ENCODE results near the gene ZIC2.

ZIC2 gene

DNA sequence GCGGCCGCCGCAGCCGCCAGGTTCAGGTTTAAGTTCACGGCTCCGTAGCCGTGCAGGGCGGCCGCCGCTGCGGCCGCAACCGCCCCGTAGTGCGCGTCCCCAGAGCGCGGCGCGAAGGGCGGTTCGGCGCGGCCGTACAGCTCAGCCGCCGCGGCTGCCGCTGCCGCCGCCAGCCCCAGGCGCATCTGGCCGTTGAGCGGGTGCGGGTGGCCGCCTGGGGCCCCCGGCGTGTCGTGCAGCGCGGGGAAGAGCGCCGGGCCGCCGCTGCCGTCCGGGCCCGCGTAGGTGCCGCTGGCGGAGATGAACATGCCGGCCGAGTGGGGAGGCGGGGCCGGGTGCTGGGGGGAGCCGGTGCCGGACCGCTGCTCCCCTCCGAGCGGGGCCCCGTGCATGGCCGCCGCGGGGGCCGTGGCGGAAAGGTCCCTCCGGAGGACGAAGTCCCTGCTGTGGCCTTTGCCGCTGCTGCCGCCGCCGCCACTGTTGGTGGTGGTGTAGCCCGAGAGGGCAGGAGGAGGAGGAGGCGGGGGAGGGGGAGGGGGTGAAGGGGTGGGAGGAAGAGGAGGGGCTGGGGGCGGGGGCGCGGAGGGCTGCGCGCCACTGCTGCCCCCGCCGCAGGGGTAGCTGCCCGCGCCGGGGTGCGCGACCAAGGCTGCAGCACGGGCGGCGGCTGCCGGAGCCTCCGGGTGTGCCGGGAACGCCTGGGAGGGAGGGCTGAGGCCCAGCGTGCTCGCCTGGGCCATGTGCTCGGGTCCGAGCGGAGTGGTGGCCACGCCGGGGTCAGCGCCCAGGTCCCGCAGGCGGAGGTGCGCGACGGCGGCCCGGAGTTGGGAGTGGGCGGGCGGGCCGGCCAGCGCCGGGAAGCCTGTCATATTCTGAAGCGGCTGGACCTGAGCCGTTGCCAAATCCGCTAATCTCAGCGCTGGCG, 10.7 kb upstream of the ZIC2 start:
- H3K27ac ChIP-seq (ENCODE audit: low read depth, low read length), result peak overlapping the region; percentile 95

DNA sequence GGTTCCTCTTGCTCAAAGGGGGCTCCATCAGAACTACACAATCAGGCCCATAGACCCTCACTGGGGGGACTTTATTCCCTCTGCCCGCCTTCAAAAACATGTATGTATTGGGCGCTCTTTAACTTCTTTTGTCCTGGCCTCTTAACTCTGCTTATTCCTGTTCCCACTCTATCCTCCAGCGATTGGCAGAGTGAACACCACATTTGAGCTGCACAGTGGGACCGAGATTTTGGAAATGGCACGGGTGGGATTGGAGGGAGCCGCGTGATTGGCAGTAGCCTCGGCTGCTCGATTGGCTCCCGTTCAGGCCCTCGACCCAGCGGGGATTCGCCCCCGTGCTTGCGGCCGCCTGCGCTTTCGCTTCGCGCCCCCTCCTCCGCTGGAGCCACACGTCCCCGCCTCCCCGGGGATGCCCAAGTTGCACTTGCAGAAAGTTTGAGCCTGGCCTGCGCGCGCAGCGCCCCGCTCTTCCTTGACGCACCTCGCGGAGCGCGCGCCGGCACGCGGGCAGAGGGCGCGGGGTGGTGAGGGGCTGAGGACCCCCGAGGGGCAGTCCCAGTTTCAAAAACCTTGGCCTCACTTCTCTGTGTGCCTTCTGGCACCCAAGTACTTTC, 9.9 kb upstream of the ZIC2 start, which contains the start of gene ZIC5:
Gene ZIC5 (minus strand): TSS at position 192 of the 614 bp plus-strand sequence. CDS start 164 bp downstream, at position 28.
- H3K27me3 ChIP-seq (ENCODE audit: insufficient read depth, low read length, poor library complexity), result no peaks in the 10 kb centered on the region
- peak within 1 kb of the TSS; percentile 96 for H3K18ac ChIP-seq (ENCODE audit: low read length)
- peak within 1 kb of the TSS; percentile 95 for H3K27ac ChIP-seq (ENCODE audit: low read depth, low read length)
- peak within 1 kb of the TSS; percentile 71 for H3K4me3 ChIP-seq (ENCODE audit: low read length)
- H2BK15ac ChIP-seq (replicated peaks; ENCODE audit: low read depth), result no peak within 1 kb of the TSS
- H2BK120ac ChIP-seq (ENCODE audit: low read depth, low read length), result peak within 1 kb of the TSS; percentile 28
- peak; percentile 91 for DNase-seq
- peak within 1 kb of the TSS; percentile 85 for H3K4me2 ChIP-seq (ENCODE audit: low read length)
- no peak within 1 kb of the TSS for H4K5ac ChIP-seq (ENCODE audit: low read length)
- H3K56ac ChIP-seq (ENCODE audit: low read length), result peak within 1 kb of the TSS; percentile 98
- H3K9ac ChIP-seq (ENCODE audit: low read length), result peak within 1 kb of the TSS; percentile 88
- peak within 1 kb of the TSS; percentile 78 for H4K8ac ChIP-seq (ENCODE audit: low read depth, low read length)
- H3K79me2 ChIP-seq (ENCODE audit: control insufficient read depth, insufficient read depth, low read length), result peaks cover 32% of the 10 kb centered on the region
- no CpG with 5 or more reads among the region's 41 CpGs for WGBS (ENCODE audit: extremely low coverage, insufficient coverage, low lambda C conversion rate)
- H2BK5ac ChIP-seq (ENCODE audit: low read length), result peak within 1 kb of the TSS; percentile 87
- H3K4ac ChIP-seq (ENCODE audit: low read depth, low read length), result peak within 1 kb of the TSS; percentile 99
- peaks cover 10% of the 10 kb centered on the region for H3K4me1 ChIP-seq (ENCODE audit: control insufficient read depth, low read depth, low read length)
- peaks cover 4% of the 10 kb centered on the region for H3K79me1 ChIP-seq (ENCODE audit: low read length)
- H2AK5ac ChIP-seq (ENCODE audit: low read length), result no peak within 1 kb of the TSS
- H3K23ac ChIP-seq (ENCODE audit: low read length), result peak within 1 kb of the TSS; percentile 94
- no peaks in the 10 kb centered on the region for H3K36me3 ChIP-seq (ENCODE audit: control insufficient read depth, insufficient read depth, low read length)

More for the DNA sequence above, 10.7 kb upstream of the ZIC2 start:
- DNase-seq, result peak; percentile 76
- peaks cover 38% of the 10 kb centered on the region for H3K79me2 ChIP-seq (ENCODE audit: control insufficient read depth, insufficient read depth, low read length)
- peak overlapping the region; percentile 87 for H2BK5ac ChIP-seq (ENCODE audit: low read length)
- H3K56ac ChIP-seq (ENCODE audit: low read length), result peak overlapping the region; percentile 98
- H3K18ac ChIP-seq (ENCODE audit: low read length), result peak overlapping the region; percentile 96
- H3K27me3 ChIP-seq (ENCODE audit: insufficient read depth, low read length, poor library complexity), result no peaks in the 10 kb centered on the region
- H2AK5ac ChIP-seq (ENCODE audit: low read length), result no peak overlapping the region
- peaks cover 10% of the 10 kb centered on the region for H3K4me1 ChIP-seq (ENCODE audit: control insufficient read depth, low read depth, low read length)
- H3K36me3 ChIP-seq (ENCODE audit: control insufficient read depth, insufficient read depth, low read length), result no peaks in the 10 kb centered on the region
- H3K23ac ChIP-seq (ENCODE audit: low read length), result peak overlapping the region; percentile 94
- H4K8ac ChIP-seq (ENCODE audit: low read depth, low read length), result peak overlapping the region; percentile 78
- peaks cover 4% of the 10 kb centered on the region for H3K79me1 ChIP-seq (ENCODE audit: low read length)
- H3K4me2 ChIP-seq (ENCODE audit: low read length), result peak overlapping the region; percentile 85
- H3K4ac ChIP-seq (ENCODE audit: low read depth, low read length), result peak overlapping the region; percentile 99
- H2BK15ac ChIP-seq (replicated peaks; ENCODE audit: low read depth), result no peak overlapping the region
- peak overlapping the region; percentile 71 for H3K4me3 ChIP-seq (ENCODE audit: low read length)
- peak overlapping the region; percentile 28 for H2BK120ac ChIP-seq (ENCODE audit: low read depth, low read length)
- no CpG with 5 or more reads among the region's 118 CpGs for WGBS (ENCODE audit: extremely low coverage, insufficient coverage, low lambda C conversion rate)
- H4K5ac ChIP-seq (ENCODE audit: low read length), result no peak overlapping the region
- peak overlapping the region; percentile 88 for H3K9ac ChIP-seq (ENCODE audit: low read length)

DNA sequence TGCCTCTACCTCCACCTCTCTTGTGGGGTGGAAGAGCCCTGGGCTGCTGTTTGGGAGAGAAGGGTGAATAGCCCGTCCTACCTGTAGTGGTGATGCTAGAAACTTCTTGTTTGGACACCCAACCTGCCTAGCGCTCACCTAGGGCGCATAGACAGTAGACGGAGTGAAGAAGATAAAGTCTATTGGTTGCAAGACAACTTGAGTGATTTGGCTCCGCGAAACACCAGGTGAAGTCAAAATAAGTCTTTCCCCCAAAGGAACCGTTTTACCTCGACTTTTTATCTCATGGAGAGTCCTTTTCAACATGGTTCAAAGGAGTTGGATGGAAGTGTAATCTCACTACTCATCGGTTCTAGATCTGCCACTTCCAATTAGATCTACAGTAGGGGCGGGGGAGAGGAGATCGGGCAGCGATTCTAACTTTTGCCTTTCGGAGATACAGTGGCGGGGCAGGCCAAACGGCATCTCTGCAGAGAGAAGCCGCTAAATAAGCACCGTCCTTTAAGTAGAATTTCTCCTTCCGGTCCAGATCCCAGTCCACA, 9.3 kb upstream of the ZIC2 start:
- Histone ChIP-seq H2BK15ac (replicated peaks; ENCODE audit: low read depth) (no peak overlapping the region), H3K56ac (ENCODE audit: low read length) (peak overlapping the region; percentile 63), H3K9ac (ENCODE audit: low read length) (peak overlapping the region; percentile 64), H4K5ac (ENCODE audit: low read length) (no peak overlapping the region), H3K4me3 (ENCODE audit: low read length) (peak overlapping the region; percentile 2), H2BK120ac (ENCODE audit: low read depth, low read length) (no peak overlapping the region), H3K27me3 (ENCODE audit: insufficient read depth, low read length, poor library complexity) (no peaks in the 10 kb centered on the region), H3K79me2 (ENCODE audit: control insufficient read depth, insufficient read depth, low read length) (peaks cover 29% of the 10 kb centered on the region), H3K4ac (ENCODE audit: low read depth, low read length) (no peak overlapping the region), H3K79me1 (ENCODE audit: low read length) (peaks cover 4% of the 10 kb centered on the region), H3K27ac (ENCODE audit: low read depth, low read length) (no peak overlapping the region), H3K4me2 (ENCODE audit: low read length) (peak overlapping the region; percentile 85), H3K23ac (ENCODE audit: low read length) (no peak overlapping the region), H2AK5ac (ENCODE audit: low read length) (no peak overlapping the region), H4K8ac (ENCODE audit: low read depth, low read length) (no peak overlapping the region), H3K18ac (ENCODE audit: low read length) (peak overlapping the region; percentile 32), H2BK5ac (ENCODE audit: low read length) (no peak overlapping the region), H3K36me3 (ENCODE audit: control insufficient read depth, insufficient read depth, low read length) (no peaks in the 10 kb centered on the region), H3K4me1 (ENCODE audit: control insufficient read depth, low read depth, low read length) (peaks cover 10% of the 10 kb centered on the region)
- peak; percentile 74 for DNase-seq
- WGBS (ENCODE audit: extremely low coverage, insufficient coverage, low lambda C conversion rate), result no CpG with 5 or more reads among the region's 18 CpGs

DNA sequence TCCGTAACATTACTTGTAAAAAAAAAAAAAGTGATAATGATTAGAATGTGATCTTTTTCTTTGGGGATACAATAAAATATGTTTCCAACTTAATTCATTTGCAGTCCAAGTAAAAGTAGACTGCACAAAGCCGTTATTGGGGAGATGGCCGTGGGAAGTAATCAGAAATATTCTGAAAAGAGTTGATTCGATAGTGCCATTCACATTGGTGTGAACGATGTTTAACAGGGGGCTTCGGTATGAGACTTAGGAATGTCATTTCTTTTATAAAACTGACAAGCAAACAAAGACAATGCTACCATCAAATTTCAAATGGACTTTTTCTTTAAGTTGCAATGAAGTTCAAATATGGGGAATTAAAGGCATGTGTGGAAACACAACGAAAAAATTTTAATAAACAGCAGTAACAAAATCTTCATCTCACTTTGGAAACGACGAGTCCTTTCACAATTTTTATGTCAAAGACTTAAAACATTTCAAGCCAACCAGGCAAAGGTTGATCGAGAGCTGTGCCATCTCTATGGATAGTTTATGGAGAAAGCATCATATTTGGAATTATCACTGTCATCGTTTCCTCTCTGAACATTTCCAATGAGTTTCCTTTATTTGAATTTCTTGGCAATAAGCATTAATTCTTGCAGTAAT, 8.3 kb upstream of the ZIC2 start:
- Histone ChIP-seq H3K27me3 (ENCODE audit: insufficient read depth, low read length, poor library complexity) (no peaks in the 10 kb centered on the region), H3K4me3 (ENCODE audit: low read length) (no peak overlapping the region), H3K23ac (ENCODE audit: low read length) (no peak overlapping the region), H4K5ac (ENCODE audit: low read length) (no peak overlapping the region), H2AK5ac (ENCODE audit: low read length) (no peak overlapping the region), H2BK120ac (ENCODE audit: low read depth, low read length) (no peak overlapping the region), H3K79me2 (ENCODE audit: control insufficient read depth, insufficient read depth, low read length) (peaks cover 19% of the 10 kb centered on the region), H3K9ac (ENCODE audit: low read length) (no peak overlapping the region), H3K4me1 (ENCODE audit: control insufficient read depth, low read depth, low read length) (peaks cover 9% of the 10 kb centered on the region), H3K79me1 (ENCODE audit: low read length) (peaks cover 2% of the 10 kb centered on the region), H3K4me2 (ENCODE audit: low read length) (no peak overlapping the region), H3K4ac (ENCODE audit: low read depth, low read length) (no peak overlapping the region), H3K18ac (ENCODE audit: low read length) (no peak overlapping the region), H3K56ac (ENCODE audit: low read length) (no peak overlapping the region), H3K27ac (ENCODE audit: low read depth, low read length) (no peak overlapping the region), H2BK5ac (ENCODE audit: low read length) (no peak overlapping the region), H2BK15ac (replicated peaks; ENCODE audit: low read depth) (no peak overlapping the region), H3K36me3 (ENCODE audit: control insufficient read depth, insufficient read depth, low read length) (no peaks in the 10 kb centered on the region), H4K8ac (ENCODE audit: low read depth, low read length) (no peak overlapping the region)
- WGBS (ENCODE audit: extremely low coverage, insufficient coverage, low lambda C conversion rate), result no CpG with 5 or more reads among the region's 11 CpGs
- no peak for DNase-seq

DNA sequence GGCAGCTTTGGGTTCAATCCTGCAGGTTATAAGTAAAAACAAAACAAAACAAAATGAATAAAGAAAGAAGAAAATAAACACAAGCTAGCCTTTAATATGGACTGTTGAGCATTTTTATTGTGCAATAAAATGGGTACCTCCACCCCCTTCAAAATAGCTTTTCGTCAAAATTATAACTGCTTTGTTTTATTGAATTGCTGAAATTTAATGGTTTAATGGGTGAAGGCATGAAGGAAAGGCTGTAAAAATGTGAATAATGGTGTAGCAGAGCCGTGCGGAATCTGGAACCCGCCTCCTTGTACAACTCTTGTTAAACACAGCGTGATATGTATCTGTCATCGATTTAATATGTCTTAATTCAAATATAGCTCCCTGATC, 7.8 kb upstream of the ZIC2 start:
- Histone ChIP-seq H4K8ac (ENCODE audit: low read depth, low read length) (no peak overlapping the region), H3K4ac (ENCODE audit: low read depth, low read length) (no peak overlapping the region), H3K4me2 (ENCODE audit: low read length) (no peak overlapping the region), H3K23ac (ENCODE audit: low read length) (no peak overlapping the region), H2AK5ac (ENCODE audit: low read length) (no peak overlapping the region), H3K79me1 (ENCODE audit: low read length) (peaks cover 2% of the 10 kb centered on the region), H3K9ac (ENCODE audit: low read length) (no peak overlapping the region), H3K36me3 (ENCODE audit: control insufficient read depth, insufficient read depth, low read length) (no peaks in the 10 kb centered on the region), H2BK120ac (ENCODE audit: low read depth, low read length) (no peak overlapping the region), H3K56ac (ENCODE audit: low read length) (no peak overlapping the region), H3K27me3 (ENCODE audit: insufficient read depth, low read length, poor library complexity) (no peaks in the 10 kb centered on the region), H4K5ac (ENCODE audit: low read length) (no peak overlapping the region), H3K4me1 (ENCODE audit: control insufficient read depth, low read depth, low read length) (peaks cover 9% of the 10 kb centered on the region), H3K27ac (ENCODE audit: low read depth, low read length) (no peak overlapping the region), H3K79me2 (ENCODE audit: control insufficient read depth, insufficient read depth, low read length) (peaks cover 14% of the 10 kb centered on the region), H3K18ac (ENCODE audit: low read length) (no peak overlapping the region), H2BK5ac (ENCODE audit: low read length) (no peak overlapping the region), H3K4me3 (ENCODE audit: low read length) (no peak overlapping the region), H2BK15ac (replicated peaks; ENCODE audit: low read depth) (no peak overlapping the region)
- WGBS (ENCODE audit: extremely low coverage, insufficient coverage, low lambda C conversion rate), result no CpG with 5 or more reads among the region's 6 CpGs
- DNase-seq, result no peak
